HG03196 (cell line): ENCODE data around the gene CCNT1.
"Not testable (repeated sequence)": the region's sequence is repeated elsewhere in the genome, so short reads cannot be mapped to it uniquely, and the experiment has no call there.

Source experiments
- ATAC-seq: cut with Tn5 transposase; IDR thresholded peaks from one replicate; pipeline ENCODE4 v1.9.1; 2021; ENCODE audit not compliant: unreplicated experiment

CCNT1 gene

DNA sequence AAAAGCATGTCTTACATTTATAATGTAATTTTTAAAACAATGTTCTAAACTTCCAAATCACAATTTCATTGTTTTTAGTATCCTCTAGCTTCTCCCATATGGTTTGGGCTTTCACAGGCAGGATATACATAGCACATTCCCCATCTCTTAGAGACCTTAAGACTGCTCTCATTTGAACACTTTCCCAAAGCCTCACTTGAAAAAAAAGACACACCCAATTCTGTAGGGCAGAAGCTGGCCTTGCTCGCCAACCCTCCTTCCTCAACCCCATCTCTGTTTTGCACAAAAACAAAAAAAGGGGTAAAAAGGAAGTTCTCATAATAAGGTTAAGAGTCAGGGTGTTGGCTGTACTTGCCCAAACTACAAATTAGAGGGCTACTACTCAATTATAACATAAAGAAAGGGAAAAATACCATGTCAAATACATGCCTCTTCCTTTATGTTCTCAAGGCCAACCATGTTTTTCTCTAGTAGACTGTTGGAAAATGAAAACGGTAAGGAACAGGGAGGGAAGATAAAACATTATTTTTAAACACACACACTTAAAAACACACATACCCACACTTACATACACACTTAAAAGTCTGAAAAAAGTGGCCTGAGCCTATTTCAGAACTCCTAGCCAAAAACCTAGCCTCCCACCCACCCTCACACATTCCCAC, 24.6 kb downstream of the CCNT1 start:
- ATAC-seq: no peak

- no peak for ATAC-seq
Measured at GRCh38 chr12:48690990-48691389, 25.5 kb downstream of the CCNT1 start.

DNA sequence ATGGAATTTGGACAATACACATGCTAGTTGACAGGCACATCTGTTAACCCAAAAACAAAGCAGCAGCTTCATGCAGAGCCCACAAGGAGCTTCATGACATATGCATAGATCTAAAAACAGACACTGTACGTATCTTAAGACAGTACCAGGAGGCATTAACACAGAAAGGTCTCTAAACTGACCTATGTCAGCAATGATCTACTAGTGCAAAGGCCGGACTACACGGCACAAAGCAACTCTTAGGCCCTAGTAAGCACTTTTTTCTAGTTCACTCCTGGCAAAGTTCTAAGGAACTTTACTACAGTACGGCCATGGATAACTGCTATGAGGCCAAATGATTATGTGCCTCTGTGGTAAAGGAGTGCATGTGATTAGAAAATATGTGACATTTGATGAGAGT, 26.1 kb downstream of the CCNT1 start:
- ATAC-seq: no peak

DNA sequence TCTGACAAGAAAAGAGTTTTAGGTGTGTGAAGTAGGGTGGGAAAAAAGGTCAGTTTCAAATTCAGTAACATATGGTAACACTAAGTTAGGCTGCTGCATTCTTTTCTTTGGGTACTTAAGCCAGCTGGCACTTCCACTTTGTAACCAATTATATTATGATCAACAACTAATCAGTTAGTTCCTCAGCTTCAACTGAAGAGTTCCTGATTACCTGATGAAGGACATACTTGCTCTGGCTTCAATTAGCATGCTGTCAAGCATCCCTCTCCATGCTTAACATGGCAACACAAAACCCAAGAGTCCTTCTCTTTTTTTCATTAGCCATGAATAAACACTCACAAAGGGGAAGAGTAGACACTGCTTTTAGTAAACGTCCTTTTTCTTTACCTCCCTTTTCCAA, 27.7 kb downstream of the CCNT1 start:
- ATAC-seq: no peak

DNA sequence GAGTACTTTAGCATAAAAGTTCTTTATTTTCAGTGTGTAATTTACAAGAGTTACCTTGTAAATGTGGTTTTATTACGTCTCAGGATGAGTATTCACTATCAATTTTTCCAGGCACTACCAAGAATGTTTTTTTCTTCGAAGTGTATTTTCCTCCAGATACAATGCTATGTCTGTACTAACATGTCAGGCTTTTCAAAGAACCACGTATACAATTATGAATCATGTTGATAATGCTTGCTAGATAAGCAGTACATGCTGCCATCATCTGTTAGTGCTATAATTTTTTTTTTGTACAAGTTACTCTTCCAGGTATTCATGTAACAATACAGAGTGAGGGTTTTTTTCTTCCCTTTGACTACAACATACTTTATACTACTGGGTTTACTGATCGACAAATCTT, 28.9 kb downstream of the CCNT1 start:
- no peak for ATAC-seq

DNA sequence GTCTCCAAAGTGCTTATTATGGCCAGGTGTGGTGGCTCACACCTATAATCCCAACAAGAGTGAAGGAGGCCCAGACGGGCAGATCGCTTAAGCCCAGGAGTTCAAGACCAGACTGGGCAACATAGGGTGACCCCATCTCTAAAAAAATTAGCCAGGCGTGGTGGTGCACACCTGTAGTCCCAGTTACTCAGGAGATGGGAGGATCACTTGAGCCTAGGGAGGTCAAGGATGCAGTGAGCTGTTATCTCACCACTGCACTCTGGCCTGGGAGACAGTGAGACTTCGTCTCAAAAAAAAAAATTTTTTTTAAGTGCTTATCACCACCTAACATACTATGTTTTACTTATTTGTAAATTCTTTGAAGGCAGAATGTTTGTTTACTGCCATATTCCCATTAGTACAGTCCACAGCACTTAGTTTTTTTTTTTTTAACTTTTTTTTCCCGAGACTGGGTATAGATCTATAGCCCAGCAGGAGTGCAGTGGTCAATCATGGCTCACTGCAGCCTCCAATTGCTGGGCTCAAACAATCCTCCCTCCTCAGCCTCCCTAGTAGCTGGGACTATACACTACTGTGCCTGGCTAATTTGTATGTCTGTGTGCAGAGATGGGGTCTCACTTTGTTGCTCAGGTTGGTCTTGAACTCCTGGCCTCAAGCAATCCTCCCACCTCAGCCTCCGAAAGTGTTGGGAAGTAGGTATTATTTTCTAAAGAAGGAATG, 29.7 kb downstream of the CCNT1 start:
- ATAC-seq: no peak

GRCh38 chr12:48686037-48686595, 30.4 kb downstream of the CCNT1 start:
- no peak for ATAC-seq

DNA sequence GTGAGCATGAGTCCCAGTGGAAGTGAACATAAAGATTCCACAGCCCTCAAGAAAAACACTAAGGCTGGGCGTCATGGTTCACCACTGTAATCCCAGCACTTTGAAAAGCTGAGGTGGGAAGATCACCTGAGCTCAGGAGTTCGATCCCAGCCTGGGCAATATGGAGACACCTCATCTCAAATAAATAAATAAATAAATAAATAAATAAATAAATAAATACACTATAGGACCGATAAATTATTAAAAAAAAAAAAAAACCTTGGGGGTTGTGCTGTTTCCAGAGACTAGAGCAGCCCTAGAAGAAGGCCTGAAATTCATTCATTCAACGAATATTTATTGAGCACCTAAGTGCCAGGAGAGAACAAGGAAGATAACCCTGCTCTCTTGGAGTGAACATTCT, 33.0 kb downstream of the CCNT1 start:
- no peak for ATAC-seq

DNA sequence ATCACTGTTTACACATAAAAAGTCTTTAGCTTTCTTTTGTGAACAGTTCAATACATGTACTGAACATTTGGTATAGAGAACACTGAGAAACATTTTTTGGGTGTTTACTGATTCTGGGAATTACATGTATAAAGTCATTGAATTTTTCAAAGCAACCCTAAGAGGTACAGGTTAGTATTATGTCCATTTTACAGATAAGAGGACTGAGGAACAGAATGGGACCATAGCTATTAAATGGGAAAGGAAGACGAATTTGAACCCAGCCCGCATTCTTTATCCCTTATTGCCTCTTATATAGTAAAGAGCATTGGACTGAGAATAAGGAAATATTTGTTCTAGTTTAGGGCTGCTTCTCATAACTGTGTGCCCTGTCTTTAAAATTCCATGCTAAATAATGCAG, 33.6 kb downstream of the CCNT1 start:
- ATAC-seq: no peak

DNA sequence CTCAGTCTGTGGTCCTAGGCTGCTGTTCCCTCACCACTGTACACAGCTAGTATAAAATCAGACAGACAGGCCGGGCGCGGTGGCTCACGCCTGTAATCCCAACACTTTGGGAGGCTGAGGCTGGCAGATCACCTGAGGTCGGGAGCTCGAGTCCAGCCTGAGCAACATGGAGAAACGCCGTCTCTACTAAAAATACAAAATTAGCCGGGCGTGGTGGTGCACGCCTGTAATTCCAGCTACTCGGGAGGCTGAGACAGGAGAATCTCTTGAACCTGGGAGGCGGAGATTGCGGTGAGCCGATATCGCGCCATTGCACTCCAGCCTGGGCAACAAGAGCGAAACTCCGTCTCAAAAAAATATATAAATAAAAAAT, 34.0 kb downstream of the CCNT1 start:
- not testable (repeated sequence) for ATAC-seq

DNA sequence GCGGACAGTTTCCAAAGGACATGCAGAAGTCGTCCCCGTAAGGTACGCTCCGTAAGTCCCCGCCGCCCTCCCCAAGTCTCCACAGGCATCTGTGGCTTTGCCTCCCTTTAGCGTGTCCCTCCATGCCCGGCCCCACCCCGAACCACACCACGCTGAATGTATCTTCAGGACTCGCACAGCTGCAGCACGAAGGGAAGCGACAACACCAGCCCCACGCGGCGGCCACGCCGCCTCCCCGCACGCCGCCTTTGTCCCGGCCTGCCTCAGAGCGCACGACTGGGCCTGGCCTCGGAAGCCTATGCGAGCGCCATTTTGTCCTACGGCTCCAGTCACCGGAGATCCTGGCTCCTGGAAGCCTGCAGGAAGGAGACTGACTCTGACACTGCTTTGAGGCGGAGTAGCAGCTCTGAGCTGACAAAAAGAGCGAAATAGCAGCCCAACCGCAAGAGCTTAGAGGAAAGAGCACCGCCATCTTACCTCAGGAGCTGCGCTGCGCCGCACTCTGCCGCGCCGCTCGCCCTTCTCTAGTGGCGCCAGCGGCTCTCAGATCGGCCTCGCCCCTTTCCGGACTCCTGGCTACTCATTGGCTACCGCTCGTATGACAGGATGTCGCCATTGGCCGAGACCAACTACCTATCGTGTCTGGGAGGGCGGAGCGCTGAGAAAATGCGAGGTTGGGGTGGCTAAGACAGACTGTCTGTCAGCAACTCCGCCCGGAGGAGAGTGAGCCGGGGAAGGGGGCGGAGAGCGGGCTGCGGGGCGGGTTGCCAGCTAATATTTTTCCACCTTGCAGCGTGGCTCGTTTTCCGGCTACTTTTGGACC, 34.6 kb downstream of the CCNT1 start, which contains the start of gene KANSL2:
Gene KANSL2, minus strand, starts transcription at position 529 of the 823 bp plus-strand sequence. CDS start 606 bp downstream, outside the sequence.
- peak; percentile 98 for ATAC-seq

- ATAC-seq: no peak
Measured at GRCh38 chr12:48681399-48681709, 35.2 kb downstream of the CCNT1 start.

DNA sequence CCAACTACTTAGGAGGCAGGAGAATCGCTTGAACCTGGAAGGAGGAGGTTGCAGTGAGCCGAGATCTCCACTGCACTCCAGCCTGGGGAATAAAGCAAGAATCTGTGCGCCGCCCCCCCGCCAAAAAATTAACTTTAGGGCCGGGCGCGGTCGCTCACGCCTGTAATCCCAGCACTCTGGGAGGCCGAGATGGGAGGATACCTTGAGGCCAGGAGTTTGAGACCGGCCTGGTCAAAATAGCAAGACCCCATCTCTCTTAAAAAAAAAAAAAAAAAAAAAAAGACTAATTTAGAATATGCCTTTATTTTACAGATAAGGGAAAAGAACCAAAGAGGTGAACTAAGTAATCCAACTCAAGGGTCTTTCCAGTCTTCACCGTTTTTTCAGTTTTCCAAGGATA, 35.6 kb downstream of the CCNT1 start:
- no peak for ATAC-seq

DNA sequence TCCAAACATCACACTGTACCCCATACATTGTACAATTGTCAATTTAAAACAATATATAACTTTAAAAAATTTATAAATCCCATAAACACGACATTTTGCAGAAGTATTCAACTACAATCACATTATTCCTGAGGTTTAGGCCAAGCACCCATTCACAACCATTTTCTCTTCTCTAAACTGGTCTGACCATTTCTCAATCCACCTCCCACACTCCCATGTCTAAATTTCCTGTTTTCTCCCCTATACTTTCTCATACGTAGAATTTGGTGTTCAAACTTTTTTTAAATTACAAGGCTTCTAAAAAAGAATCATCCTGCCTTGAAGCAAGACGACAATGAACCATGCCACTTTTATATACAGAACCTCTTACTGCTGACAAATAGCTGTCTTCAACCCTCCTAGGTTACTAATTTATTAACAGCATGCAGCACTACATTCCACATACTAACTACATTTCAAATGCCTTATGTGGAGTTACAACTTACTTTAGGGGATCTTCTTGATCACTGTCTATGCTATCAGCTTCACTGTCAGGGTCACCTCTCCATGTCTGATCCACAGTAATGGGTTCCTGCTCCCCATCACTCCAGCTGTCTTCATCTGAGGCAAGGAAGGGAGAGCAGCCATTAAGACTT, 37.8 kb downstream of the CCNT1 start:
- ATAC-seq: no peak

GRCh38 chr12:48671231-48671856, 45.2 kb downstream of the CCNT1 start:
- no peak for ATAC-seq

- ATAC-seq: no peak
Measured at GRCh38 chr12:48668996-48669395, 47.5 kb downstream of the CCNT1 start.

GRCh38 chr12:48659863-48660262, 56.6 kb downstream of the CCNT1 start:
- no peak for ATAC-seq

DNA sequence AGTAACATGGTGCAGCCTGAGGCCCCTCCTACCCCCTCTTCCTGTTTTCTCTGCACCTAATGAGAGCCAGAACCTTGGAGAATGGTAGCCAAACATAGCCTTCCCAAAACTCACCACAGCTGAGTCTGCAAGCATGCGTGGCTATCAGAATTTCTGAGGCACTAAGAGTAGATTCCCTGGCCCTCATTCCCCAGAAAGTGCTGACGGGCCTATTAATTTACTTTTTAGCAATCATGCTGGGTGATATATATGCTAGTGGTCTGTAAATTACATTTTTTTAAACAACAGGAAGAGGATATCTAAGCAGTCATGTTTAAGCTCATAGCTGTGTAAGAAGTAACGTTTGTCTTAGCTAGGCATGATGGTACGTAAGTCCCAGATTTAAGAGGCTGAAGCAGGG, 64.8 kb downstream of the CCNT1 start:
- no peak for ATAC-seq

DNA sequence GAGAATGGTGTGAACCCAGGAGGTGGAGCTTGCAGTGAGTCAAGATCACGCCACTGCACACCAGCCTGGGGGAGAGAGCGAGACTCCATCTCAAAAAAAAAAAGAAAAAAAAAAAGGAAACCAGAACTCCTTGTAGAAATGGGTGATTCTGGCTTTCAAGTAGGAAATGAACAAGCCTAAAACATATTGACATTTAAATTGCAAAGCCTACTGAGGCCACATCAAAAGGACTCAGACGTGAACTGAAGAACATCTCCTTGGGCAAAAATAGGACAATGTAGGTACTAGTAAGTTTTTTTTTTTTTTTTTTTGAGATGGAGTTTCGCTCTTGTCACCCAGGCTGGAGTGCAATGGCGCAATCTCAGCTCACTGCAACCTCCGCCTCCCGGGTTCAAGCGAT, 71.2 kb downstream of the CCNT1 start:
- ATAC-seq: not testable (repeated sequence)

DNA sequence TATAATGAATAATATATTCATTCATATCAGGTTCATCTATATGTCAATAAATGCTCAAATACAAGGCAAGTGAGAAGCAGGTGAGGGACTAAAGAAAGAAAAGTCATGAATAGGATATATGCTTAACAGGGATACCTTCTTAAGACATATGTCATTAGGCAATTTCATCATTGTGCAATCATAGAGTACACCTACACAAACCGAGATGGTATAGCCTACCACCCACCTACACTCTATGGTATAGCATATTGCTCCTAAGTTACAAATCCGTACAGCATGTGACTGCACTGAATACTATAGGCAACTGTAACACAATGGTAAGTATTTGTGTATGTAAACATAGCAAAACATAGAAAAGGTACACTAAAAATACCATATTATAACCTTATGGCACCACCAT, 73.5 kb downstream of the CCNT1 start:
- ATAC-seq: no peak
